GM12801 (cell line): ENCODE measurements around the gene OR6Q1.

Experiments used
- CTCF ChIP-seq: IDR thresholded peaks from one replicate; pipeline ENCODE4 v1.5.1; 2011; ENCODE audit warnings: control low read depth; ENCODE audit not compliant: insufficient read length; ENCODE audit errors: extremely low read depth

OR6Q1 gene

GRCh38 chr11:58059007-58059350 is 28.2 kb downstream of the OR6Q1 start:
- TF ChIP-seq CTCF: no peak

GRCh38 chr11:58060535-58060934 is 29.8 kb downstream of the OR6Q1 start:
- no peak for TF ChIP-seq CTCF

- TF ChIP-seq CTCF: no peak
Observed at GRCh38 chr11:58060939-58061672, 30.4 kb downstream of the OR6Q1 start.

- TF ChIP-seq CTCF: no peak
Observed at GRCh38 chr11:58061813-58062212, 31.1 kb downstream of the OR6Q1 start.

- no peak for TF ChIP-seq CTCF
Observed at GRCh38 chr11:58067685-58068084, 36.9 kb downstream of the OR6Q1 start.

- TF ChIP-seq CTCF: no peak
Observed at GRCh38 chr11:58068655-58069054, 37.9 kb downstream of the OR6Q1 start.

- no peak for TF ChIP-seq CTCF
Observed at GRCh38 chr11:58070585-58070984, 39.8 kb downstream of the OR6Q1 start.
